ENCODE results near the gene KMT2B.

Gene KMT2B

GRCh38 chr19:35783469-35784434 is 65.9 kb downstream of the KMT2B start:
- DNase-seq: no peak

DNA sequence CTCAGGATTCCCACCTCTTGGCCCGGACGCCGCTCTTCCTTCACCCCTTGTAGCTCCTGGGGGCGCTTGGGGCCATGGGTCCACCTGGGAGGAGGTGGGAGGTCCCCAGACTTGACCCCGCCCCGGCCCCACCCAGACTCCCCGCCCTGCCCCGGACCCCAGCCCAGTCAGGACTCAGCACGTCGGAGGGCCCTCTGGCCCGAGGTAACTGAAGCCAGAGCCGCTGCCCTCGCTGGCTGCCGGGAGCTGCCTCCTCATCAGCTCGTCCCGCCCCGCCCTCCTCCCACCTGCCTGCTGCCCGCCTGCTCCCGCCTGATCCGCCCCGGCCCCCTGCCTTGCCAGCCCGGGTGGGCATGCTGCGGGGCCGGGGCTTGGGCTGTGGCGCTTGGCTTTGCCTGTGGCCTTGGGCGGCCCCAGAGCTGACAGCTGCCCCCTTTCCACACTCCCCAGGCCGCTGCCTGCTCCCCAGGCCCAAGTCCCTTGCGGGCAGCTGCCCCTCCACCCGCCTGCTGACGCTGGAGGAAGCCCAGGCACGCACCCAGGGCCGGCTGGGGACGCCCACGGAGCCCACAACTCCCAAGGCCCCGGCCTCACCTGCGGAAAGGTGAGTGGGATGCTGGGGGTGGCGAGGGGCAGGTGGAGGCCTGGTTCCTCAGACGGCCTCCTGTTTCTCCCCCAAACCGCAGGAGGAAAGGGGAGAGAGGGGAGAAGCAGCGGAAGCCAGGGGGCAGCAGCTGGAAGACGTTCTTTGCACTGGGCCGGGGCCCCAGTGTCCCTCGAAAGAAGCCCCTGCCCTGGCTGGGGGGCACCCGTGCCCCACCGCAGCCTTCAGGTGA is 66.9 kb downstream of the KMT2B start:
- no peak for DNase-seq

GRCh38 chr19:35785339-35785627 is 67.5 kb downstream of the KMT2B start:
- DNase-seq: no peak

DNA sequence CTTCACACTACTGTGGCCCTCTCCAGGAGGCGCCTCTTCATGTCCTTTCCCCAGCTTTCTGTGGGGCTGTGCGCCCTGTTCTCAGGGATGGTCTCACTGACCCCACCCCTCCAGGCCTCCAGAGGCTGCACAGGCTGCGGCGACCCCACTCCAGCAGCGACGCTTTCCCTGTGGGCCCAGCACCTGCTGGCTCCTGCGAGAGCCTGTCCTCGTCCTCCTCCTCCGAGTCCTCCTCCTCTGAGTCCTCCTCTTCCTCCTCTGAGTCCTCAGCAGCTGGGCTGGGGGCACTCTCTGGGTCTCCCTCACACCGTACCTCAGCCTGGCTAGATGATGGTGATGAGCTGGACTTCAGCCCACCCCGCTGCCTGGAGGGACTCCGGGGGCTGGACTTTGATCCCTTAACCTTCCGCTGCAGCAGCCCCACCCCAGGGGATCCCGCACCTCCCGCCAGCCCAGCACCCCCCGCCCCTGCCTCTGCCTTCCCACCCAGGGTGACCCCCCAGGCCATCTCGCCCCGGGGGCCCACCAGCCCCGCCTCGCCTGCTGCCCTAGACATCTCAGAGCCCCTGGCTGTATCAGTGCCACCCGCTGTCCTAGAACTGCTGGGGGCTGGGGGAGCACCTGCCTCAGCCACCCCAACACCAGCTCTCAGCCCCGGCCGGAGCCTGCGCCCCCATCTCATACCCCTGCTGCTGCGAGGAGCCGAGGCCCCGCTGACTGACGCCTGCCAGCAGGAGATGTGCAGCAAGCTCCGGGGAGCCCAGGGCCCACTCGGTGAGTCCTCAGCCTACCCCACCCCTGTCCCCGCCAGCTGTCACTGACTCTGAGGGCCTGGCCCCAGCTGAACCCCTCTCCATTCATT is 68.7 kb downstream of the KMT2B start:
- DNase-seq: no peak

GRCh38 chr19:35787227-35787799 is 69.5 kb downstream of the KMT2B start:
- no peak for DNase-seq

Measured in activated naive CD4-positive, alpha-beta T cell treated with anti-CD3 and anti-CD28 coated beads, Interleukin-2, amount 50 U/mL, for 16 hours (primary cell).